GDM1 (cell line): ENCODE measurements around the gene LILRB4.
"Not testable (repeated sequence)": the region's sequence is repeated elsewhere in the genome, so short reads cannot be mapped to it uniquely, and the experiment has no call there.

Experiments
- DNase-seq: peaks from one replicate; lab custom pipeline; 2025; lab: John Stamatoyannopoulos, UW

LILRB4 gene

GRCh38 chr19:54662730-54663129 lies at the start of gene LILRB4:
Gene LILRB4, plus strand, starts transcription at chr19:54662985. Its CDS starts 49 bp downstream, at chr19:54663034.
- DNase-seq, result no peak

DNA sequence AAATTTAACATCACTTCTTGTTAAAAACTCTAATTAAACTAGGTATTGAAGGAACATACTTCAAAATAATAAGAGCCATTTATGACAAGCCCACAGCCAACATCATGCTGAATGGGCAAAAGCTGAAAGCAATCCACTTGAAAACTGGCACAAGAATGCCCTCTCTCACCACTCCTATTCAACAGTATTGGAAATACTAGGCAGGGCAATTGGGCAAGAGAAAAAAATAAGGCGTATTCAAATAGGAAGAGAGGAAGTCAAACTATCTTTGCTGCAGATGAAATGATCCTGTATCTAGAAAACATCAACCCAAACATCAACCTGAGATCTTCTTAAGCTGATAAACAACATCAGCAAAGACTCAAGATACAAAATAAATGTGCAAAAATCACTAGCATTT lies 48.1 kb upstream of the LILRB4 start:
- DNase-seq, result no peak

DNA sequence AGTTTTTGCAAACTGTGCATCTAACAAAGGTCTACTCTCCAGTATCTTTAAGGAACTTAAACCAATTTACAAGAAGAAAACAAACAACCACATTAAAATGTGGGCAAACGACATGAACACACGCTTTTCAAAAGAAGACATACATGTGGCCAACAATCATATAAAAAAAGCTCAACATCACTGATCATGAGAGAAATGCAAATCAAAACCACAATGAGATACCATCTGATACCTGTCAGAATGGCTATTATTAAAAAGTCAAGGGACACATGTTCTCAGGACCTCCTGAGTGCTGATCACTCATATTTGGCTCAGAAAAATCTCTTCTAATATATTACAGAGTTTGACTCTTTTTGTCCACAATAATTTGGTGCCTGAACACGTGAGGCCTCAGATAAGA lies 46.7 kb upstream of the LILRB4 start:
- DNase-seq, result no peak

GRCh38 chr19:54616821-54617560 lies 45.8 kb upstream of the LILRB4 start:
- no peak for DNase-seq

GRCh38 chr19:54620464-54620863 lies 42.3 kb upstream of the LILRB4 start:
- no peak for DNase-seq

- no peak for DNase-seq
Observed at GRCh38 chr19:54622431-54622830, 40.4 kb upstream of the LILRB4 start.

DNA sequence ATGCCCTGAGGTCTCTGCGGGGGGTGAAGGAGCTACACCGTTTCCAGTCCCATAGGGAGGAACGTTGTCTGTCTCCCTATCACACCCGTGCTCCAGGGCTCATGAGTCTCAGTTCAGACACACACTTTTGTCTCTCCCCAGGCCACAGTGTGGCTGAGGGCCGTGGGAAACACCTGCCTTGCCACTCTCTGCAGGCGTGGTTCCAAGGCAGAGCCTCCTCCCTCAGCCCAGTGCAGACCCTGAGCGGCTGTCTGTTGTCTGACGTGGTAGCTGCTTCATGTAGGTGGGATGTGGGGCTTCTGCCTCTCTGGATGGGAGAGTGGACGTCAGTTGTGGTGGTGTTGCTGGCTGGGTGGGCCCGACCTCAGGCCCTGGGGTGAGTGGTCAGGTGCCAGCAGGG lies 38.6 kb upstream of the LILRB4 start:
- not testable (repeated sequence) for DNase-seq

DNA sequence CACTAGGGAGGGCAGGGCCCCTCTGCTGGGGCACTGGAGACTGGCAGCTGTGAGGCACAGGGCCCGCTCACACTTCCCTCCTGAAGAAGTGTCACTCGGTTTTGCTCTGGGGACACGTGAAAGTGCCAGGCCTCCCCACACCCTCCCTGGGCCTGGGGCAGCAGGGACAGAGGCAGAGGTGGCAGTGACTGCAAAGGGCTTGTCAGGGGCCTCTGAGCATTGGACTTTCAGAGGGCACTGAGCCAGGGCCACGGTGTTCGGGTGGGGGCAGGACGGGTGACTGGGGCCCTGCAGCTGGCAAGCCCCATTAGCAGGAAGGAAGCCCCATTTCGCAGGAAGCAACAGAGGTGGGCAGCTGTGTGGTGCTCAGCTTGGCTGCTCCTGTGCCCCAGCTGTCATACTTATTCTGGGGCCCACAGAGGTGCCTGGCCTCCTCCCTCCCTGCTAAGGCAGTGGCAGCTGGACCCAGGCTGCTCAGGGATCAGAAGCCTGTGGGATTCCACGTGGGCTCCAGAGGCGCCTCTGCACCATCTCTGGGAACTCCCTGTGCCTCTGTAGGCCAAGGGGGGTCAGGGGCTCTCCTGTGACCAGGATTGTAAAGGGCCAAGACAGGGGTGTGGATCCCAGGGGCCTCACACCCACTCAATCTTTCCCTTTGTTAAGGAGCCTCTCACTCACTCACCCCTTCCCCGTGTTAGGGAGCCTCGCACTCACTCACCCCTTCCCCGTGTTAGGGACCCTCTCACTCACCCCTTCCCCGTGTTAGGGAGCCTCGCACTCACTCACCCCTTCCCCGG lies 37.7 kb upstream of the LILRB4 start:
- DNase-seq, result not testable (repeated sequence)

DNA sequence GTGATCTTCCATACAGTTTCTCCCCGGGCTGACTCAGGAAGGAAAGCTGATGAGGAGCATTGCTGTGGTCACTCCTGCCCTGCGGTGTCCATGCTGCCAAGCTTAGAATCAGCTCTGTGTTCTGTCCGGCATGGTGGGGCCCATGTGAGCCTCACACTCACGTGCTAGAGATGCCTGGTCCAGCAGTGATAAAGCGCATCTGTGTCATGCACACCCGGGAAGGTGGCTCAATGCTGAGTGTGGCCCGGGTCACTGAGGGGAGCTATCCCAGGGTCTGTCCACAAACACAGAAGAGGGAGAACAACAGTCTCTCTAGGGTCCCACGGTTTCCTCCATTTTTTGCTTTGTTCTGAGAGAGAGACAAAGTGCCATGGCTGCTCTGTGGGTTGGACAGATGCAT lies 36.0 kb upstream of the LILRB4 start:
- DNase-seq, result no peak

DNA sequence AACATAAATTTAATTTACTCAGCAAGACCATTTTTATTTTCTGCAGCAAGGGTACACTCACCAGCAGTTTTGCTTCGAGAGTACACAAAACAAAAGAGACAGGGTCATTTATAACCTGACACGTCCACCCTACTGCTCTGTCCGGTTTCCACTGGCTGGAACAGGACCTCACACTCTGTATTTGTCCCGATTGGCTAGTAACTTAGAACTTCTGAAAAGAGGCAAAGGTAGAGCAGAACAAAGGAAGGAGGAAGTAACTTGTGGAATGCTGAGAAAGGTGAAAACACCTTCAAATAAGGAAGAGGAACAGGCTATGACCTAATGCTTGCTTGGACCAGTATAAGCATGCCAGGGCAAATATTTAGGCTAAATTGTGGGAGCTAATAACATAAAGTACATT lies 34.9 kb upstream of the LILRB4 start:
- not testable (repeated sequence) for DNase-seq

DNA sequence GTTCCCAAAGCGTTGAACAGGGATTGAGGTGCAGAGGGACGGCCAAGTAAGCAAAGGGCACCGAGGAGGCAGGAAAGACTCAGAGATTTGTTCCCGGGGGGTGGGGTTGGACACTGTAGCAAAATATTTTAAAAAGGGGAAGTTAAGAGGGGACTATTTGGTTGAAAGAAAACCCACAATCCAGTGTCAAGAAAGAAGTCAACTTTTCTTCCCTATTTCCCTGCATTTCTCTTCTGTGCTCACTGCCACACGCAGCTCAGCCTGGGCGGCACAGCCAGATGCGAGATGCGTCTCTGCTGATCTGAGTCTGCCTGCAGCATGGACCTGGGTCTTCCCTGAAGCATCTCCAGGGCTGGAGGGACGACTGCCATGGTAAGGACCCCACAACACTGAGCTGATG lies 32.5 kb upstream of the LILRB4 start, which contains the start of gene LILRB1:
Gene LILRB1, plus strand, starts transcription at position 223 of the 400 bp plus-strand sequence. CDS start 590 bp downstream, outside the sequence.
- peak; percentile 63 for DNase-seq

DNA sequence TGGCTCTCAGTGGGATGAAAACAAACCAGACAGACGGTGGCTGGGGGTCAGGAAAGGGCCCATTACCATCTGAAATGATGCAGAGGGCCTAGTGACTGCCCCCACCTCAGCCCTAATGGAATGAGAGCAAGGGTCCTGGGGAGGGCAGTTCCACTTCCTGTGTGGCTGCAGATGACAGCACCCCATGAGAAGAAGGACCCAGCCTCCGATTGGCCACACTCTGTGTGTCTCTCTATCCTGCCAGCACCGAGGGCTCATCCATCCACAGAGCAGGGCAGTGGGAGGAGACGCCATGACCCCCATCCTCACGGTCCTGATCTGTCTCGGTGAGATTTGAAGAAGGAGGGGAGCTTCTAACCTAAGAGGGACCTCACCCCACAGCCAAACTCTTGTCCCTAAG lies 32.0 kb upstream of the LILRB4 start:
- DNase-seq, result no peak

GRCh38 chr19:54631489-54632337 lies 31.1 kb upstream of the LILRB4 start:
- DNase-seq, result not testable (repeated sequence)

GRCh38 chr19:54632517-54632916 lies 30.3 kb upstream of the LILRB4 start:
- DNase-seq, result not testable (repeated sequence)

- DNase-seq, result no peak
Observed at GRCh38 chr19:54633401-54633800, 29.4 kb upstream of the LILRB4 start.

GRCh38 chr19:54636081-54636480 lies 26.7 kb upstream of the LILRB4 start:
- not testable (repeated sequence) for DNase-seq

GRCh38 chr19:54638683-54639082 lies 24.1 kb upstream of the LILRB4 start:
- no peak for DNase-seq

DNA sequence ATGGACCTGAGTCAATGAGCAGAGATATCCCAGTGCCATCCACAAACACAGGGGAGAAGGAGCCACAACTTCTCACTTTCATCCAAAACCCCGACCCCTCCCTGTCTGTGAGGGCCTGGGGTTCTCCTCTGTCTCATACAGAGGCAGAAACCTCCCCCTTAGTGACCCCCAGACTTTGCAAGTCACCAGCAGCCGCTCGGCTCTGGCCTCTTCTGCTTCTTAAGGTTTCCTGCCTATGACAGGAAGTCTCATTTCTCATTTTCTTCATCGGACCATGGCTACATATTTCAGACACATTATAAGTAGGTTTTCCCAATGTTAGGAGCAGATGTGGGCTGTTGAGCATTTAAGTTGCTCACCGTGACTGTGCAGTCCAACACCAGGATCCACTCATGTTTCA lies 19.8 kb upstream of the LILRB4 start:
- DNase-seq, result not testable (repeated sequence)

DNA sequence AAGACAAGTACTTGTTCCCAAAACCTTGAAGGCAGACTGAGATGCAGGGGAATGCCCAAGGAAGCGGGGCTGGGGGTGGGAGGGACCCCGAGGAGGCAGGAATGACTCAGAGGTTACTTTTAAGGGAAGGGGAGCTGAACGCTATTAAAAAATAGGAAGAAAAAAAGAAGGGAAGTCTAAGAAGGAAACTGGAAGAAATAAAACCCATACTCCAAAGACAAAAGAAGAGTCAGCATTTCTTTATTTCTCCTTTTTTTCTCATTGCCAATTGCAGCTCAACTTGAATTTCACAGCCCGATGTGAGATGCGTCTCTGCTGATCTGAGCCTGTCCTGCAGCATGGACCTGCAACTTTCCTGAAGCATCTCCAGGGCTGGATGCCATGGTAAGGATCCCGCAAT lies 19.2 kb upstream of the LILRB4 start:
- not testable (repeated sequence) for DNase-seq

DNA sequence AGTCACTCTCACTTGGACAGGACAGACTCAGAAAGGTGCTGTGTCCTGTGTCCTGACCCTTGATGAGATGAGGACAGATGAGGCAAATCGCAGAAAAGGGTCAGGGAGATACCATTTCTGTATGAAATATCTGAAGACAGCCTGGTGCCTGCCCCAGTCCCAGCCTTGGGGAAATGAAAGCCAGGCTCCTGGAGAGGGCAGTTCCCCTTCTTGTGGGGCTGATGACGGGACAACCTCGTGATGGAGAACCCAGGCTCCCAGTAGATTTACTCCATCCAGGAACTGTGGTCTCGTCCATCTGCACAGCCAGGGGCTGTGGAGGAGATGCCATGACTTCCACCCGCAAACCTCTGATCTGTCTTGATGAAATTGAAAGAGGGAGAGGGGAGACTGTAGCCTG lies 18.7 kb upstream of the LILRB4 start:
- DNase-seq, result no peak

GRCh38 chr19:54646331-54646841 lies 16.4 kb upstream of the LILRB4 start:
- DNase-seq, result no peak

DNA sequence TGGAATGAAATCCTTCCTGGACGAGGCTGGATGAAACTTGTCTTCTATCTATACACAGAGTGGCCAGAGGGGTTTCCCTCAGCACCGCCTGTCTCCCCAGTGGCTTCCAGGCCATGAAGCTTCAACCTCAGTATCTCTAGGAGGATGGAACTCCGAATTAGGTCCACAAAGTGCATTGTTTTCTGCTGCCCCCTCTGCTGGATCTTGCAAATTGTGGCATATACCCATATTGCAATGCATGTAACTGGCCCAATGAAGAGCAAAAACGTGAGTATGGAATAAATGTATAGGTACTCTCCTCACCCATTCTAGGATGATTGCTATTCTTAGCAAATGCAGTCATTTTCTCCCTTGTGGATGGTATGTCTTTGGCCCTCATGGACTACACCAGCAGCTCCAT lies 14.7 kb upstream of the LILRB4 start:
- no peak for DNase-seq
